GM12878 (cell line): Measurements from ENCODE around the gene PPP6R2.

Experiments used
- CHD2 ChIP-seq: IDR thresholded peaks from 2 replicates; pipeline ENCODE4 v1.6.1; 2011; ENCODE audit warnings: low read depth, low read length, improper control_type of control experiment, borderline replicate concordance
- EZH2 ChIP-seq: IDR thresholded peaks from 2 replicates; pipeline ENCODE4 v1.6.1; 2012; ENCODE audit warnings: low read depth, mild to moderate bottlenecking, control low read depth, inconsistent platforms, low read length, borderline replicate concordance; ENCODE audit not compliant: control insufficient read depth
- JUNB ChIP-seq: IDR thresholded peaks from 2 replicates; pipeline ENCODE4 v1.6.1; 2016; ENCODE audit warnings: antibody characterized with exemption, mild to moderate bottlenecking
- MXI1 ChIP-seq: fragments of 150-350 bp; IDR thresholded peaks from 2 replicates; pipeline ENCODE4 v1.6.1; 2011; ENCODE audit warnings: low read depth, mild to moderate bottlenecking, inconsistent platforms, low read length, improper control_type of control experiment
- NR2C1 ChIP-seq: fragments of 450-650 bp; IDR thresholded peaks from 2 replicates; pipeline ENCODE4 v1.6.1; 2017; ENCODE audit warnings: antibody characterized with exemption, mild to moderate bottlenecking, moderate library complexity
- SIN3A ChIP-seq: IDR thresholded peaks from 2 replicates; pipeline ENCODE4 v1.6.1; 2012; ENCODE audit warnings: low read depth, low read length, improper control_type of control experiment
- YY1 ChIP-seq: IDR thresholded peaks from 2 replicates; pipeline ENCODE4 v1.6.1; 2011; ENCODE audit warnings: low read depth, mild to moderate bottlenecking, low read length
- TF ChIP-seq, protein P1 (sequence below), 3 experiments: IDR thresholded peaks in 2 of 3; conservative IDR thresholded peaks in 1 of 3; 2 replicates each; pipeline ENCODE4 v1.5.1; 2011; ENCODE audit warnings: low read depth in 3 of 3, low read length in 3 of 3, mild to moderate bottlenecking in 3 of 3, control low read depth in 2 of 3, moderate library complexity in 2 of 3, inconsistent platforms in 1 of 3, mixed read lengths in 1 of 3; ENCODE audit not compliant: control insufficient read depth in 2 of 3, insufficient read depth in 1 of 3; ENCODE audit errors: extremely low read depth in 1 of 3
- TF ChIP-seq, protein P2 (sequence below): IDR thresholded peaks from 2 replicates; pipeline ENCODE4 v1.6.1; 2012; ENCODE audit warnings: low read depth, low read length, improper control_type of control experiment
- TF ChIP-seq, protein P3 (sequence below): IDR thresholded peaks from 2 replicates; pipeline ENCODE4 v1.6.1; 2011; ENCODE audit warnings: low read depth, mild to moderate bottlenecking, low read length, moderate library complexity, borderline replicate concordance; ENCODE audit errors: extremely low read depth

DNA sequence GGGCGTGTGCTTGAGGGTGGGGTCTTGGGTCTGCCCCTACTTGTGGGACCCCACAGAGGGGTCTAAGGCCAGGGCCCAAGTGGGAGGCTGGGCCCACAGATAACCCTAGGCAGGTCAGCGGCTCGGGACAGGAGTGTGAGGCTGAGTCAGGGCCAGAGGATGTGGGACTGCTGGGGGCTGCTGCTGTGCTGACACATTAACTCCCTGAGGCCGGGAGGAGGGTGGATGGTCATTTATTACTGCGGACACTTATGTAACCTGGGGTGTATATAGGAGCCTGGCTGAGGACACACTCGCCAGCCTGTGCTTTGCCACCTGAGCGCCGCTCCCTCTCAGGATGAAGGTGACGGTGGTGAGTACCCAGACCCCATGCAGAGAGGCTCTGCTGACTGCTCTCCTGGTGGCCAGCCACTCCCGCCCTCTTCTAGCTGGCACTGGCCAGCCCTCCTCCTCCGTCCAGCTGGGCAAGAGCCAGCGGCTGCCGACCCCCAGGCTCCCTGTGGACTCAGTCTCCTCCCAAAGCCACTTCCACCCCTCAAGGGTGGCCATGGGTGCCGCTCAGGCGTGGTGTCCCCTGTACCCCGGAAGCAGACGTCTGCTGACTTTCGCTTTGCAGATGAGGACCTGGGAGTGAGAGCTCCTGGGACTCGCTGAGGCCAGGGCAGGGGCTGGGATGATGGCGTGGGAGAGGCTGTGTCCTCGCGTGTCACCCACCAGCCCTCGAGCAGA, 143.6 kb downstream of the PPP6R2 start, which contains the start of gene MIOX:
- TF ChIP-seq NR2C1 (peak; percentile 75), JUNB (no peak), CHD2 (no peak), EZH2 (no peak), MXI1 (no peak), SIN3A (no peak), YY1 (no peak)
- TF ChIP-seq, protein P1, sequence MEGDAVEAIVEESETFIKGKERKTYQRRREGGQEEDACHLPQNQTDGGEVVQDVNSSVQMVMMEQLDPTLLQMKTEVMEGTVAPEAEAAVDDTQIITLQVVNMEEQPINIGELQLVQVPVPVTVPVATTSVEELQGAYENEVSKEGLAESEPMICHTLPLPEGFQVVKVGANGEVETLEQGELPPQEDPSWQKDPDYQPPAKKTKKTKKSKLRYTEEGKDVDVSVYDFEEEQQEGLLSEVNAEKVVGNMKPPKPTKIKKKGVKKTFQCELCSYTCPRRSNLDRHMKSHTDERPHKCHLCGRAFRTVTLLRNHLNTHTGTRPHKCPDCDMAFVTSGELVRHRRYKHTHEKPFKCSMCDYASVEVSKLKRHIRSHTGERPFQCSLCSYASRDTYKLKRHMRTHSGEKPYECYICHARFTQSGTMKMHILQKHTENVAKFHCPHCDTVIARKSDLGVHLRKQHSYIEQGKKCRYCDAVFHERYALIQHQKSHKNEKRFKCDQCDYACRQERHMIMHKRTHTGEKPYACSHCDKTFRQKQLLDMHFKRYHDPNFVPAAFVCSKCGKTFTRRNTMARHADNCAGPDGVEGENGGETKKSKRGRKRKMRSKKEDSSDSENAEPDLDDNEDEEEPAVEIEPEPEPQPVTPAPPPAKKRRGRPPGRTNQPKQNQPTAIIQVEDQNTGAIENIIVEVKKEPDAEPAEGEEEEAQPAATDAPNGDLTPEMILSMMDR (IDR thresholded peaks at IDR 0.05 in 2 of 3, conservative IDR thresholded peaks at IDR 0.05 in 1 of 3; ENCODE audit: control insufficient read depth in 2 of 3, extremely low read depth in 1 of 3, insufficient read depth in 1 of 3, low read depth in 3 of 3, low read length in 3 of 3), result no peak
- TF ChIP-seq, protein P2, sequence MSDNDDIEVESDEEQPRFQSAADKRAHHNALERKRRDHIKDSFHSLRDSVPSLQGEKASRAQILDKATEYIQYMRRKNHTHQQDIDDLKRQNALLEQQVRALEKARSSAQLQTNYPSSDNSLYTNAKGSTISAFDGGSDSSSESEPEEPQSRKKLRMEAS, result no peak
- TF ChIP-seq, protein P3, sequence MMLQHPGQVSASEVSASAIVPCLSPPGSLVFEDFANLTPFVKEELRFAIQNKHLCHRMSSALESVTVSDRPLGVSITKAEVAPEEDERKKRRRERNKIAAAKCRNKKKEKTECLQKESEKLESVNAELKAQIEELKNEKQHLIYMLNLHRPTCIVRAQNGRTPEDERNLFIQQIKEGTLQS, result no peak
